GM23338 (cell line): ENCODE data around the gene TRPC4. TPM values are rescaled to one million over a fixed set of nuclear protein-coding genes. Genes with fewer than 3 reads are reported as not detected.

Experiments used
- ATAC-seq: fragments of 200-7000 bp; cut with Tn5 transposase; 3 replicates; pipeline ENCODE4 v1.9.1; 2020
- DNase-seq: peaks from one replicate; pipeline ENCODE4 v3.0.0-alpha.2; 2015; ENCODE audit warnings: low spot score
- H2AFZ ChIP-seq: fragments of 200-600 bp; sonication (generic); 2 replicates; pipeline ENCODE4 v1.8.0; 2016; ENCODE audit warnings: antibody characterized with exemption, mild to moderate bottlenecking, moderate library complexity
- H3F3A ChIP-seq: fragments of 200-600 bp; sonication (generic); replicated peaks from 2 replicates; pipeline ENCODE4 v1.8.0; 2017; ENCODE audit warnings: antibody characterized with exemption, mixed run types, low read depth
- H3K27ac ChIP-seq: fragments of 200-600 bp; sonication (generic); 2 replicates; pipeline ENCODE4 v1.6.1; 2016; ENCODE audit warnings: low read depth
- H3K27me3 ChIP-seq: fragments of 200-600 bp; sonication (generic); 2 replicates; pipeline ENCODE4 v1.8.0; 2016; ENCODE audit warnings: mild to moderate bottlenecking, mixed run types, moderate library complexity; ENCODE audit not compliant: insufficient read depth
- H3K36me3 ChIP-seq: fragments of 200-600 bp; sonication (generic); 2 replicates; pipeline ENCODE4 v1.8.0; 2016; ENCODE audit warnings: mild to moderate bottlenecking; ENCODE audit not compliant: insufficient read depth
- H3K4me1 ChIP-seq: fragments of 200-600 bp; sonication (generic); 2 replicates; pipeline ENCODE4 v1.8.0; 2016; ENCODE audit warnings: mild to moderate bottlenecking, moderate library complexity; ENCODE audit not compliant: insufficient read depth
- H3K4me2 ChIP-seq: fragments of 200-600 bp; sonication (generic); 2 replicates; pipeline ENCODE4 v1.7.1; 2017; ENCODE audit warnings: mixed run types
- H3K4me3 ChIP-seq: fragments of 200-600 bp; sonication (generic); 2 replicates; pipeline ENCODE4 v1.6.1; 2016; ENCODE audit warnings: mixed run types
- H3K79me2 ChIP-seq: fragments of 200-600 bp; sonication (generic); replicated peaks from 2 replicates; pipeline ENCODE4 v1.8.0; 2017; ENCODE audit warnings: mild to moderate bottlenecking; ENCODE audit not compliant: insufficient read depth
- H3K9me2 ChIP-seq: fragments of 200-600 bp; sonication (generic); 2 replicates; pipeline ENCODE4 v1.8.0; 2017; ENCODE audit not compliant: insufficient read depth
- H4K20me1 ChIP-seq: fragments of 200-600 bp; sonication (generic); replicated peaks from 2 replicates; pipeline ENCODE4 v1.8.0; 2017; ENCODE audit warnings: mild to moderate bottlenecking; ENCODE audit not compliant: insufficient read depth
- H3K27ac Mint-ChIP-seq: 2 replicates; pipeline ENCODE4 v1.8.0; 2020; ENCODE audit warnings: inconsistent platforms, mild to moderate bottlenecking, moderate library complexity, mixed read lengths
- H3K27me3 Mint-ChIP-seq: 3 replicates; pipeline ENCODE4 v1.8.0; 2022; ENCODE audit warnings: low read depth, mild to moderate bottlenecking, moderate library complexity, mixed read lengths, inconsistent platforms; ENCODE audit not compliant: insufficient read depth, poor library complexity
- H3K36me3 Mint-ChIP-seq: 3 replicates; pipeline ENCODE4 v1.8.0; 2021; ENCODE audit warnings: low read depth, mild to moderate bottlenecking, inconsistent platforms, moderate library complexity, mixed read lengths
- H3K4me1 Mint-ChIP-seq: 3 replicates; pipeline ENCODE4 v1.8.0; 2020; ENCODE audit warnings: mild to moderate bottlenecking, inconsistent platforms, mixed read lengths
- H3K4me3 Mint-ChIP-seq: 3 replicates; pipeline ENCODE4 v1.8.0; 2021; ENCODE audit warnings: moderate library complexity, mild to moderate bottlenecking, inconsistent platforms, mixed read lengths
- H3K9me3 Mint-ChIP-seq: 3 replicates; pipeline ENCODE4 v1.8.0; 2020; ENCODE audit warnings: moderate library complexity, mild to moderate bottlenecking, inconsistent platforms, mixed read lengths
- CREB1 ChIP-seq: fragments of 250-450 bp; sonication (Bioruptor Pico); IDR thresholded peaks from 2 replicates; pipeline ENCODE4 v1.5.0; 2020; ENCODE audit warnings: low read depth, mild to moderate bottlenecking, moderate library complexity
- EZH2 ChIP-seq: fragments of 200-600 bp; sonication (generic); IDR thresholded peaks from one replicate; pipeline ENCODE4 v1.8.0; 2017; ENCODE audit warnings: antibody characterized with exemption, mild to moderate bottlenecking, low read depth; ENCODE audit not compliant: unreplicated experiment
- POLR2AphosphoS5 ChIP-seq: IDR thresholded peaks from 2 replicates; pipeline ENCODE4 v1.6.1; 2016; ENCODE audit warnings: antibody characterized with exemption, low read depth
- STAT1 ChIP-seq: IDR thresholded peaks from one replicate; pipeline ENCODE4 v1.6.1; 2016; ENCODE audit warnings: antibody characterized with exemption; ENCODE audit not compliant: unreplicated experiment
- ZNF114 ChIP-seq: fragments of 250-450 bp; sonication (Bioruptor Pico); IDR thresholded peaks from 2 replicates; pipeline ENCODE4 v1.5.0; 2020; ENCODE audit warnings: mild to moderate bottlenecking, moderate library complexity
- polyA plus RNA-seq: library from polyadenylated mRNA; unstranded; fragments of >200 nt; fragmentation: Nextera tagmentation; extraction: Ambion mirVana; gene quantifications from 2 replicates; pipeline ENCODE4 v1.2.1, GENCODE V29; 2016
- total RNA-seq: library from RNA; depleted of rRNA; stranded (reverse); fragments of >200 nt; shearing (Covaris generic); gene quantifications from 2 replicates; pipeline ENCODE4 v1.2.3, GENCODE V29; 2014
- TF ChIP-seq, protein P1 (sequence below): IDR thresholded peaks from 2 replicates; pipeline ENCODE4 v1.6.1; 2016; ENCODE audit warnings: antibody characterized with exemption
- TF ChIP-seq, protein P2 (sequence below): fragments of 250-450 bp; sonication (Bioruptor Pico); IDR thresholded peaks from 2 replicates; pipeline ENCODE4 v1.5.0; 2020; ENCODE audit warnings: mild to moderate bottlenecking, moderate library complexity
- TF ChIP-seq, protein P3 (sequence below), 2 experiments: fragments of 200-600 bp in 1 of 2; sonication (generic) in 1 of 2; conservative IDR thresholded peaks; 2 replicates each; pipeline versions ENCODE4 v1.5.1 to v1.6.1; 2016 to 2017; ENCODE audit warnings: antibody characterized with exemption in 2 of 2, low read depth in 2 of 2, mild to moderate bottlenecking in 2 of 2, moderate library complexity in 1 of 2

Gene TRPC4
- total and polyA plus RNA-seq, 2 experiments from 2014 or later = 1.1 to 2.1 TPM

DNA sequence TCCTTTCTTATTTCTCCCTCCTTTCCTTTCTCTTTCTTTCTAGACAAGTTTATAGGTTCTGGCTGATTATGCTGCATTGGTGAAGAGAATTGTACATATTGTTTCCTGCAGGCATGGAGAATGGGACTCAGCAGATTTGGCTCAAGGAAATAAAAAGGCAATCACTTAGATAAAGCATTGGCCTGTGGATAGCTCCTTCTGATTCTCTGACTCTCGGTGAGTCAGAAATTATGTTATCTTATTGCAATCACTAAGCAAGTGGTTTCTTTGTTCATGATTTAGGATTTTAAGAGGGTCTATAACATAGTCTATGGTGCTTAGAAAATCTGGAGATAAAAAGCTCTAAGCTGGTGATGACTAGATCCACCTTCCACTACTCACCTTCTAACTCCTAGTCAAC lies 217.0 kb downstream of the TRPC4 start:
- H3K27ac Mint-ChIP-seq = no peak overlapping the region
- peaks cover 5% of the 10 kb centered on the region; the same call in 1 of the 2 replicates for H3K9me2 ChIP-seq
- ATAC-seq = no peak

DNA sequence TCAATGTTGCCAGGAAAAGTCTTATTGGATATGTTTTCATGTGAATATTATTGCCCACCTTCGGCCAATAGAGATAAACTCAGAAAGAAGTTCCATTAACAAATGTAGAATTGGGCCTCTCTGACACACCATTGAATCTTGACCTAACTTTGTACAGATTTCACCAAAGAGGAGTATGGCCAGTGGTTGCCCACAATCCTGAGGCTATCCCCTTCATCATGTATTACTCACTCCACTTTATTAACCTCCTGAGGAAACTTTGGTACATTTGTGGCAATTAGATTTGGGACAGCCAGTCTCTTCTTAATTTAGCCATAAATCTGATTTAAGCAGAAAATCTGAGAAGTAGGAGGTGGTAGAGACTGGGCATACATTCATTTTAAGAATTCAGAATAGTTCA lies 217.7 kb downstream of the TRPC4 start:
- H3K36me3 ChIP-seq = no peaks in the 10 kb centered on the region
- H3K27ac Mint-ChIP-seq = no peak overlapping the region
- H3K4me3 Mint-ChIP-seq = no peak overlapping the region
- no peak overlapping the region for H3K27ac ChIP-seq
- H3F3A ChIP-seq = no peaks in the 10 kb centered on the region
- DNase-seq (no peak), ATAC-seq (no peak)
- H3K27me3 Mint-ChIP-seq = no peaks in the 10 kb centered on the region
- H3K4me3 ChIP-seq = no peak overlapping the region
- H3K9me2 ChIP-seq = peaks cover 5% of the 10 kb centered on the region; the same call in 1 of the 2 replicates
- H3K9me3 Mint-ChIP-seq = no peaks in the 10 kb centered on the region
- no peaks in the 10 kb centered on the region for H3K27me3 ChIP-seq
- H2AFZ ChIP-seq = no peak overlapping the region
- H3K79me2 ChIP-seq = no peaks in the 10 kb centered on the region
- 0 out of 2 replicates have a peak, but pooled peaks cover 4% of the 10 kb centered on the region for H3K4me1 ChIP-seq
- no peak overlapping the region for H3K4me2 ChIP-seq
- H3K36me3 Mint-ChIP-seq = no peaks in the 10 kb centered on the region
- peaks cover 5% of the 10 kb centered on the region; the same call in 2 of the 3 replicates for H3K4me1 Mint-ChIP-seq
- H4K20me1 ChIP-seq = no peaks in the 10 kb centered on the region
- TF ChIP-seq STAT1 (no peak), ZNF114 (CRISPR knock-in tag) (no peak)

More for the DNA sequence above, 217.0 kb downstream of the TRPC4 start:
- H3K27ac ChIP-seq = no peak overlapping the region
- no peaks in the 10 kb centered on the region for H3K36me3 ChIP-seq
- no peak overlapping the region for H3K4me2 ChIP-seq
- no peaks in the 10 kb centered on the region for H4K20me1 ChIP-seq
- no peak overlapping the region for H2AFZ ChIP-seq
- Mint-ChIP-seq H3K4me3 (no peak overlapping the region), H3K9me3 (no peaks in the 10 kb centered on the region), H3K36me3 (no peaks in the 10 kb centered on the region), H3K27me3 (no peaks in the 10 kb centered on the region), H3K4me1 (no peaks in the 10 kb centered on the region)
- no peaks in the 10 kb centered on the region for H3K79me2 ChIP-seq
- no peak for DNase-seq
- no peak overlapping the region for H3K4me3 ChIP-seq
- TF ChIP-seq EZH2 (no peak), CREB1 (no peak)
- no peaks in the 10 kb centered on the region for H3K27me3 ChIP-seq
- H3K4me1 ChIP-seq = no peaks in the 10 kb centered on the region
- H3F3A ChIP-seq = no peaks in the 10 kb centered on the region

DNA sequence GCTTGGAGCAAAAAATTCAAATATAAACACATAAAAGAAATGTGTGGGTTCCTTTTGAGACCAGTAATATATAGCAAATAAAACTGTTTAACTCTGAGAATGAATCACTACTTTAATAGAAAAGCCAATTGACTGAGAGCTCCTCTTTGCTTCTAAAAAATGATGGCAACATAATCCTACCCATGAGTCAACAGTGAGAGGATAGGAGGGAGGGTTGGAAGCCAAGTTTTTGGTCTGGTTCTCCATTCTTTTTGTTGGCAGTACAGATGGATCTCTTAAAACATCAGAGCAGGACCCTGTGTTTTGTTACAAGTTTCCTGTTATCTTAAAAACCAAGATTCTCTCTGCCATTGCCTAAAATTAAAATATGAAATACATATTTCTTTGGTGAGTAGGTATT lies 221.0 kb downstream of the TRPC4 start:
- Mint-ChIP-seq H3K36me3 (no peaks in the 10 kb centered on the region), H3K4me3 (no peak overlapping the region), H3K9me3 (no peaks in the 10 kb centered on the region), H3K4me1 (peaks cover 17% of the 10 kb centered on the region), H3K27me3 (no peaks in the 10 kb centered on the region), H3K27ac (no peak overlapping the region)
- Histone ChIP-seq H3K4me2 (no peak overlapping the region), H4K20me1 (no peaks in the 10 kb centered on the region), H2AFZ (no peak overlapping the region), H3K36me3 (no peaks in the 10 kb centered on the region), H3K4me3 (no peak overlapping the region), H3F3A (no peaks in the 10 kb centered on the region), H3K27ac (no peak overlapping the region), H3K27me3 (no peaks in the 10 kb centered on the region), H3K9me2 (peaks cover 1% of the 10 kb centered on the region; the same call in 1 of the 2 replicates), H3K4me1 (peaks cover 15% of the 10 kb centered on the region), H3K79me2 (no peaks in the 10 kb centered on the region)
- ATAC-seq (no peak), DNase-seq (no peak)
- TF ChIP-seq, protein P1, sequence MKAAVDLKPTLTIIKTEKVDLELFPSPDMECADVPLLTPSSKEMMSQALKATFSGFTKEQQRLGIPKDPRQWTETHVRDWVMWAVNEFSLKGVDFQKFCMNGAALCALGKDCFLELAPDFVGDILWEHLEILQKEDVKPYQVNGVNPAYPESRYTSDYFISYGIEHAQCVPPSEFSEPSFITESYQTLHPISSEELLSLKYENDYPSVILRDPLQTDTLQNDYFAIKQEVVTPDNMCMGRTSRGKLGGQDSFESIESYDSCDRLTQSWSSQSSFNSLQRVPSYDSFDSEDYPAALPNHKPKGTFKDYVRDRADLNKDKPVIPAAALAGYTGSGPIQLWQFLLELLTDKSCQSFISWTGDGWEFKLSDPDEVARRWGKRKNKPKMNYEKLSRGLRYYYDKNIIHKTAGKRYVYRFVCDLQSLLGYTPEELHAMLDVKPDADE = no peak
- TF ChIP-seq CREB1 (no peak), POLR2AphosphoS5 (no peak), STAT1 (no peak)
- TF ChIP-seq, protein P2, sequence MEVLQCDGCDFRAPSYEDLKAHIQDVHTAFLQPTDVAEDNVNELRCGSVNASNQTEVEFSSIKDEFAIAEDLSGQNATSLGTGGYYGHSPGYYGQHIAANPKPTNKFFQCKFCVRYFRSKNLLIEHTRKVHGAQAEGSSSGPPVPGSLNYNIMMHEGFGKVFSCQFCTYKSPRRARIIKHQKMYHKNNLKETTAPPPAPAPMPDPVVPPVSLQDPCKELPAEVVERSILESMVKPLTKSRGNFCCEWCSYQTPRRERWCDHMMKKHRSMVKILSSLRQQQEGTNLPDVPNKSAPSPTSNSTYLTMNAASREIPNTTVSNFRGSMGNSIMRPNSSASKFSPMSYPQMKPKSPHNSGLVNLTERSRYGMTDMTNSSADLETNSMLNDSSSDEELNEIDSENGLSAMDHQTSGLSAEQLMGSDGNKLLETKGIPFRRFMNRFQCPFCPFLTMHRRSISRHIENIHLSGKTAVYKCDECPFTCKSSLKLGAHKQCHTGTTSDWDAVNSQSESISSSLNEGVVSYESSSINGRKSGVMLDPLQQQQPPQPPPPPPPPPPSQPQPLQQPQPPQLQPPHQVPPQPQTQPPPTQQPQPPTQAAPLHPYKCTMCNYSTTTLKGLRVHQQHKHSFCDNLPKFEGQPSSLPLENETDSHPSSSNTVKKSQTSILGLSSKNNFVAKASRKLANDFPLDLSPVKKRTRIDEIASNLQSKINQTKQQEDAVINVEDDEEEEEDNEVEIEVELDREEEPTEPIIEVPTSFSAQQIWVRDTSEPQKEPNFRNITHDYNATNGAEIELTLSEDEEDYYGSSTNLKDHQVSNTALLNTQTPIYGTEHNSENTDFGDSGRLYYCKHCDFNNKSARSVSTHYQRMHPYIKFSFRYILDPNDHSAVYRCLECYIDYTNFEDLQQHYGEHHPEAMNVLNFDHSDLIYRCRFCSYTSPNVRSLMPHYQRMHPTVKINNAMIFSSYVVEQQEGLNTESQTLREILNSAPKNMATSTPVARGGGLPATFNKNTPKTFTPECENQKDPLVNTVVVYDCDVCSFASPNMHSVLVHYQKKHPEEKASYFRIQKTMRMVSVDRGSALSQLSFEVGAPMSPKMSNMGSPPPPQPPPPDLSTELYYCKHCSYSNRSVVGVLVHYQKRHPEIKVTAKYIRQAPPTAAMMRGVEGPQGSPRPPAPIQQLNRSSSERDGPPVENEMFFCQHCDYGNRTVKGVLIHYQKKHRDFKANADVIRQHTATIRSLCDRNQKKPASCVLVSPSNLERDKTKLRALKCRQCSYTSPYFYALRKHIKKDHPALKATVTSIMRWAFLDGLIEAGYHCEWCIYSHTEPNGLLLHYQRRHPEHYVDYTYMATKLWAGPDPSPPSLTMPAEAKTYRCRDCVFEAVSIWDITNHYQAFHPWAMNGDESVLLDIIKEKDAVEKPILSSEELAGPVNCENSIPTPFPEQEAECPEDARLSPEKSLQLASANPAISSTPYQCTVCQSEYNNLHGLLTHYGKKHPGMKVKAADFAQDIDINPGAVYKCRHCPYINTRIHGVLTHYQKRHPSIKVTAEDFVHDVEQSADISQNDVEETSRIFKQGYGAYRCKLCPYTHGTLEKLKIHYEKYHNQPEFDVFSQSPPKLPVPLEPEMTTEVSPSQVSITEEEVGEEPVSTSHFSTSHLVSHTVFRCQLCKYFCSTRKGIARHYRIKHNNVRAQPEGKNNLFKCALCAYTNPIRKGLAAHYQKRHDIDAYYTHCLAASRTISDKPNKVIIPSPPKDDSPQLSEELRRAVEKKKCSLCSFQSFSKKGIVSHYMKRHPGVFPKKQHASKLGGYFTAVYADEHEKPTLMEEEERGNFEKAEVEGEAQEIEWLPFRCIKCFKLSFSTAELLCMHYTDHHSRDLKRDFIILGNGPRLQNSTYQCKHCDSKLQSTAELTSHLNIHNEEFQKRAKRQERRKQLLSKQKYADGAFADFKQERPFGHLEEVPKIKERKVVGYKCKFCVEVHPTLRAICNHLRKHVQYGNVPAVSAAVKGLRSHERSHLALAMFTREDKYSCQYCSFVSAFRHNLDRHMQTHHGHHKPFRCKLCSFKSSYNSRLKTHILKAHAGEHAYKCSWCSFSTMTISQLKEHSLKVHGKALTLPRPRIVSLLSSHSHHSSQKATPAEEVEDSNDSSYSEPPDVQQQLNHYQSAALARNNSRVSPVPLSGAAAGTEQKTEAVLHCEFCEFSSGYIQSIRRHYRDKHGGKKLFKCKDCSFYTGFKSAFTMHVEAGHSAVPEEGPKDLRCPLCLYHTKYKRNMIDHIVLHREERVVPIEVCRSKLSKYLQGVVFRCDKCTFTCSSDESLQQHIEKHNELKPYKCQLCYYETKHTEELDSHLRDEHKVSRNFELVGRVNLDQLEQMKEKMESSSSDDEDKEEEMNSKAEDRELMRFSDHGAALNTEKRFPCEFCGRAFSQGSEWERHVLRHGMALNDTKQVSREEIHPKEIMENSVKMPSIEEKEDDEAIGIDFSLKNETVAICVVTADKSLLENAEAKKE (CRISPR knock-in tag) = no peak
- TF ChIP-seq, protein P3, sequence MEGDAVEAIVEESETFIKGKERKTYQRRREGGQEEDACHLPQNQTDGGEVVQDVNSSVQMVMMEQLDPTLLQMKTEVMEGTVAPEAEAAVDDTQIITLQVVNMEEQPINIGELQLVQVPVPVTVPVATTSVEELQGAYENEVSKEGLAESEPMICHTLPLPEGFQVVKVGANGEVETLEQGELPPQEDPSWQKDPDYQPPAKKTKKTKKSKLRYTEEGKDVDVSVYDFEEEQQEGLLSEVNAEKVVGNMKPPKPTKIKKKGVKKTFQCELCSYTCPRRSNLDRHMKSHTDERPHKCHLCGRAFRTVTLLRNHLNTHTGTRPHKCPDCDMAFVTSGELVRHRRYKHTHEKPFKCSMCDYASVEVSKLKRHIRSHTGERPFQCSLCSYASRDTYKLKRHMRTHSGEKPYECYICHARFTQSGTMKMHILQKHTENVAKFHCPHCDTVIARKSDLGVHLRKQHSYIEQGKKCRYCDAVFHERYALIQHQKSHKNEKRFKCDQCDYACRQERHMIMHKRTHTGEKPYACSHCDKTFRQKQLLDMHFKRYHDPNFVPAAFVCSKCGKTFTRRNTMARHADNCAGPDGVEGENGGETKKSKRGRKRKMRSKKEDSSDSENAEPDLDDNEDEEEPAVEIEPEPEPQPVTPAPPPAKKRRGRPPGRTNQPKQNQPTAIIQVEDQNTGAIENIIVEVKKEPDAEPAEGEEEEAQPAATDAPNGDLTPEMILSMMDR (conservative IDR thresholded peaks at IDR 0.05; ENCODE audit: low read depth in 2 of 2) = no peak
